ENCODE measurements around the gene ABTB1. TPM values are rescaled to one million over a fixed set of nuclear protein-coding genes. Genes with fewer than 3 reads are reported as not detected.

Gene ABTB1
- total RNA-seq, 1 experiment from 2014 or later, result 21.0 TPM

DNA sequence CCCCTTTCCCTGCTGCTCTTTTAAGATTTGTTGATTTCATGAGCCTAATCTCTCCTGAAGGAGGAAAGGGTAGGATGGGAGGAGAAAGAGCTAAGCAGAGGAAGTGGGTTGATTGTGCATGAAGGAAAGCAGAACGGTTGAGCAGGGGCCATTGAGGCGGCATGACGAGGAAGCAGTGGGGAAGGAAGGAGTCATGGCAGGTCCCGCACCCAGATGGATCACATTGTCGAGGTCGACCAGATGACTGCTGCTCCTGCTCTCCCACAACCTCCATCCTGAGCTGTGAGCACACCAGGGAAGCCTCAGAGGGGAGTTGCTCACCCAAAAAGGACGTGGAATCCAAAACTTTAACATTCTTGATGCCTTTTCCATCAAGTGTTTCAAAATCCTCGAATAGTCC is 42.8 kb downstream of the ABTB1 start:
- DNase-seq, result no peak
- Histone ChIP-seq H3K36me3 (peaks cover 17% of the 10 kb centered on the region; the same call in 1 of the 2 replicates), H3K4me3 (no peak overlapping the region), H3K27me3 (no peaks in the 10 kb centered on the region), H3K9me3 (no peaks in the 10 kb centered on the region)

DNA sequence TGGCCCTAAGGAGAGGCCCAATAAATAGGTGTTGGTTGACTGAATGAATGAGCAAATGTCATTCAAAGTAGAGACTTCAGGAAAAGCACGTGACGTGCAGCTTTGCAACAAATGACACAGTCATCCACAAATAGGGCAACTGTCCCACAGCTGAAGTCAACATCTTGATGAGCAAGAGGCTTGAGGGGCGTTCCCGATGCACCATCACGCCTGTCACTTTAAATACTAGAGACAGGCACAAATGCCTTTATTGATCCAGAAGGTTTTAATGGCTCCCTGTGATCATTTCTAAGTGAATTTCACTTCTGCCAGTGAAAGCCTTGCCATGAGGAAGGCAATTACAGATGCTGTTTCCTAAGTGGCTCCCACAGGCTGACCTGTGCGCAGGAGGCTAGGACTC is 43.6 kb downstream of the ABTB1 start:
- H3K4me3 ChIP-seq, result no peak overlapping the region
- no peaks in the 10 kb centered on the region for H3K9me3 ChIP-seq
- peaks cover 17% of the 10 kb centered on the region; the same call in 1 of the 2 replicates for H3K36me3 ChIP-seq
- no peak for DNase-seq
- H3K27me3 ChIP-seq, result no peaks in the 10 kb centered on the region

GRCh38 chr3:127717357-127718244 is 44.8 kb downstream of the ABTB1 start:
- no peak for DNase-seq
- Histone ChIP-seq H3K9me3 (no peaks in the 10 kb centered on the region), H3K36me3 (peaks cover 18% of the 10 kb centered on the region), H3K4me3 (no peak overlapping the region), H3K27me3 (no peaks in the 10 kb centered on the region)

DNA sequence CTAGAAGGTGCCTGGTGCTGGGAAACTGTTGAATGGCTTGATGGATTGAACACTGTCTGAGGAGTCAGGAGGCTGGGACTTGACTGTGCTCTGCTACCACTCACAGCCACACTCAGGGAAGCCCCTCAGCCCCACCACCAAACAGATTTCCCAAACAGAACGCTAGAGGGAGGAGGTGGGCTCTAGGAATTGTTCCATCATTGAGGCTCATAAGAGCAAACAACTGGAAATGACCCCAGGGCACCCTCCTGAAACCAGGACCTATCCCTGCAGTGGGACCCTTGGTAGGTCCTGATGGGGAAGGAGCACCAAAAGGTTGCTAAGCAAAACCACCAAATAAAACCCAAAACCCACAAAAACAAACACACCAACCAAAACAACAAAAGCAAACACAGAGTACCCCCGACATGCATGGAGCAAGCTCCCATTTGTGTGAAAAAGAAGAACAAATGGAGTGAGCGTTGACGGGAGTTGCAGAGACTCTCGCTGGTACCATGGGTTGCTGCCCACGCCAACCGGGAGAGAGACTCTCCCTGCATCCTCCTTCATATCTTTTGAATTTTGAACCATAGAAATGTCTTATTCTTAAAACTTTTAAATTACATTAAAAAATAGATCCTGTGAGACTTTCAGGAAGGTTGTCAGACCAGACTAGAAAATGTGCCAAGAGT is 45.6 kb downstream of the ABTB1 start:
- no peak for DNase-seq
- Histone ChIP-seq H3K27me3 (no peaks in the 10 kb centered on the region), H3K9me3 (no peaks in the 10 kb centered on the region), H3K36me3 (peaks cover 18% of the 10 kb centered on the region), H3K4me3 (no peak overlapping the region)

- H3K4me3 ChIP-seq, result no peak overlapping the region
- H3K36me3 ChIP-seq, result peaks cover 19% of the 10 kb centered on the region
- H3K27me3 ChIP-seq, result no peaks in the 10 kb centered on the region
- H3K9me3 ChIP-seq, result no peaks in the 10 kb centered on the region
- no peak for DNase-seq
Measured at GRCh38 chr3:127718916-127719290, 46.2 kb downstream of the ABTB1 start.

GRCh38 chr3:127719369-127719768 is 46.6 kb downstream of the ABTB1 start:
- DNase-seq, result no peak
- Histone ChIP-seq H3K9me3 (no peaks in the 10 kb centered on the region), H3K27me3 (no peaks in the 10 kb centered on the region), H3K4me3 (no peak overlapping the region), H3K36me3 (peaks cover 19% of the 10 kb centered on the region)

GRCh38 chr3:127720161-127720823 is 47.5 kb downstream of the ABTB1 start:
- no peaks in the 10 kb centered on the region for H3K9me3 ChIP-seq
- no peak overlapping the region for H3K4me3 ChIP-seq
- no peaks in the 10 kb centered on the region for H3K27me3 ChIP-seq
- no peak for DNase-seq
- peaks cover 19% of the 10 kb centered on the region for H3K36me3 ChIP-seq

DNA sequence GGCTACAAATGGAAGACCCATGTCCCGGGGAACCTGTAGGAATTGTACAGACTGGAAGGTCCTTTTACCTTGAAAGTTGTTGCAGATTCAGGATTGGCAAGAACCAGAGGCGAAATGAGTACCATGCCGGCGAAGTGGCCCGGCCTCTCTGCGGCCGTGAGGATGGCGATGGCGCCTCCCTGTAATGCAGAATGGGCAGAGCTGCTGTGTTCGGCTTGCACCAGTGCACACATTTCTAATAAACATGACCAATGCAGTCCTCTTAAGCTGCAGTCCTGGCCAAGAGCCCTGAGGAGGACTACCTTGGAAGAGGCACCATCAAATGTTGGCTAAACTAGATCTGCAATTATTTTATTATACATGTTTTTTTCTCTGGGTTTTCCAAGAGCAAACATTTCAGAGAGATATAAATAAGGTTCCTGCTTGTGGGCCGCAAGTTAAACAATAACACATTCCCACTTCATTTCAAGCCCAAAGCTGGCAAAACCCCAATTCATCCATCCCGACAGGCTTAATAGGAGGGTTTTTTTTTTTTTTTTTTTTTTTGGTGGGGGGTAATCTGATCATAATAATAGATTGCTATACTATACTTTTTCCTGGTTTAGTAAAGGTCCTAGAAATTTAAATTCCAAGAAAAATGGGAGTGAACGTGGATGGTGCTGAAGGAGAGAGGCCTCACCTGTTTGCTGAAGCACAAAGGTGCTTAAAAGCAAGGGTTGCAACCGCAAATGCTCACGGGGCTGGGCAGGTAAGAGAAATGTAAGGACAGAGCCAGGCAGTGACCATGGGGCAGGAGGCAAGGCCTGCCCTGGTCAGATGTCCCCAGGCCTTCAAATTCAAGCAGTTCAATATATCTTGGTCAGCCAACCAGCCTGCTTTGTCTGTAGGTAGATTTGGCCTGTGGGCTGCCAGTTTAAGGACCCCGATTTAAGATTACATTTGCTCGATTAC is 48.5 kb downstream of the ABTB1 start:
- H3K4me3 ChIP-seq, result no peak overlapping the region
- no peaks in the 10 kb centered on the region for H3K9me3 ChIP-seq
- H3K36me3 ChIP-seq, result peaks cover 19% of the 10 kb centered on the region
- no peaks in the 10 kb centered on the region for H3K27me3 ChIP-seq
- no peak for DNase-seq

DNA sequence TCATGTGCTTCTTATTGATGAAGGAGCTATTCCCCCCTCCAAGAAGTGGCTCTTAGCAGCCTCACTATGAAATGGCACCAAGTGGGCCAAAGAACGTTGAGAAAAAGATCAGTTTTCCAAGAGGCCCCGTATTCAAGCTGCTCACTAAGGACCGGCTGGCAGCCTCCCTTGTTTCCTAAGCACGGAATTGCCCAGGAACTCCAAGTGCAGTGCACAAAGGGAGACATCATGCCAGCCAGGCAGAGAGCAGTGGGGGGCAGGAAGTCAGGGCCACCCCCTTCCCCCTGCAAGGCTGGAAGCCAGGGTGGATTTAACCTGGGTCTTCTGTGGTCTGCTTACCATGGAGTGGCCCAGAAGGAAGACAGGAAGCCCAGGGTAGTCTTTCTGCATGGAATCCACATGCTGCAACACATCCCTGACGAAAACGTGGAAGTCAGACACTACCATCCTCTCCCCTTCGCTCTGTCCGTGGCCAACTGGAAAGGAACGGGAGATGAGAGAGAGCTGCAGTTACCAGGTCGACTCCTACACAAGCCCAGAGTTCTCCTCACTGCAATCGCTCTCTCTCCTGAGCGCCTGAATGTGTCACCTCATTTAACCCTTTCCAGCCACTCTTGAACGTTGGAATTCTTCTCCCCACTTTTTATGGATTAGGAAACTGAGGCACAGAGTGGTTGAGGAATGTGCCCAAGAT is 49.5 kb downstream of the ABTB1 start:
- no peaks in the 10 kb centered on the region for H3K9me3 ChIP-seq
- H3K36me3 ChIP-seq, result peaks cover 19% of the 10 kb centered on the region
- DNase-seq, result no peak
- H3K4me3 ChIP-seq, result no peak overlapping the region
- no peaks in the 10 kb centered on the region for H3K27me3 ChIP-seq

- Histone ChIP-seq H3K4me3 (no peak overlapping the region), H3K27me3 (no peaks in the 10 kb centered on the region), H3K36me3 (peaks cover 19% of the 10 kb centered on the region), H3K9me3 (no peaks in the 10 kb centered on the region)
- no peak for DNase-seq
Measured at GRCh38 chr3:127723011-127723567, 50.3 kb downstream of the ABTB1 start.

- Histone ChIP-seq H3K4me3 (no peak overlapping the region), H3K27me3 (no peaks in the 10 kb centered on the region), H3K36me3 (peaks cover 7% of the 10 kb centered on the region), H3K9me3 (no peaks in the 10 kb centered on the region)
- no peak for DNase-seq
Measured at GRCh38 chr3:127726894-127727293, 54.1 kb downstream of the ABTB1 start.

DNA sequence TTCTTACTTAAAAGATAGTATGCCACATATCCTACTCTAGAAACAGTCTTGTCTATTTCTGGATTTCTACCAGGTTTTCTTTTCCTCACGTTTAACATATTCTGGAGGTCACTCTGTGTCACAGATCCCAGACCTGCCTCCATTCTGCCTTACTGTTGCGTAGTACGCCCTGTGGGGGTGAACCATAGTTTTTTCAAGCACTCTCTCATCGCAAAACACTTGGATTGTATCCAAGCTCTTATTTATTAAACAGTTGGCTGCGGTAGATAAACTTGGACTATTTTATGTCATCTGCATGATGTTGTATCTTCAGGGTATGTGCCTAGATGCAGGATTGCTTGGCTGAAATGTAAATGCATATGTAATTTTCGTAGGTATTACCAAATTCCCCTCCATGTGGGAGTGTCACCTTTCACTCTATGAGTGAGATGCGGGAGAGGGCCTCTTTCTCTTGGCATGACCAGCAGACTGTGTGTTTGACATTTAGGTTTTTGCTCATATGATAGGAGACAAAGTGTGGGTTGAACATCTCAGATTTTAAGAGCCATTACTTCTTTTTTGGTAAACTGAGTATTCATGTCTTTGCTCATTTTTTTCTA is 55.8 kb downstream of the ABTB1 start:
- Histone ChIP-seq H3K27me3 (no peaks in the 10 kb centered on the region), H3K36me3 (peaks cover 4% of the 10 kb centered on the region), H3K4me3 (no peak overlapping the region), H3K9me3 (no peaks in the 10 kb centered on the region)
- DNase-seq, result no peak

DNA sequence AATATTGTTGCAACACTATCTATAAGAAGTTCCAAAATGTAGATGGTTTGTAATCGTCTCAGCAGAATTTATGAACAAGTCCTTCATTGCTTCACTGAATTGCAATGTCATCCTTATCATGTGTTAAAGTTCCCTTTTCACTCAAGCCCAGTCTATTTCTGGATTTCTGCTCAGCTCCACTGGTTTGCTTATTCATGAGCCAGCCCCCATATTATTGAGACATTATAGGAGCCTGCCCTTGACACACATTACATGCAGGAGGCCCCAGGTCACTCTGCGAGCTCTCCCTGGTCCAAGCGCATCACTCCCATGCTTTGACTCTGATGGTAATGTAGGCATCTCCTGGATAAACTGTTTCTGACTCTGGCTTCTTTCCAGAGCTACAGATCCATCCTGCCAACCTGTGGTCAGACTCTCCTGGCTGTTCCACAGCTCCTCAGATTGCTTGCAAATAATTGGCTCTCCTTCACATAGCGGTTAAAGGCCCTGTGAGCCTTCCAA is 56.9 kb downstream of the ABTB1 start:
- DNase-seq, result no peak

DNA sequence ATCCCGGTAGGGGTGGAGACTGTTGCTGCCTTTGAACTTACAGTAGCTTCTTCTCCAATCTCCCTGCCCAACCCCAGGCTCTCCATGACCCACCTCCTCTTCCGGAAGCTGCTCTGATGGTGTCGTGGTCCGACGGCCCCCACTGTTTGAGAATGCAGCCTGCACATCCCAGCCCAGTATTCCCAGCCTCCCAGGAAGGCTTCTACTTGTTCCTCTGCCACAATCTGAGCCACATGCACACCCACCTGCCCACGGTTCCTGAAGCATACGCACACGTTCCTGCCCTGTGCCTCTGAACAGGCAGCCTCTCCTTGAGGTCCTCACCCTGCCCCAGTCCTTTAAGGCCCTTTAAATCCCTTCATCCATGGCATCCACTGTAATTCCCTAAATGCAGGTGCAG is 57.4 kb downstream of the ABTB1 start:
- H3K9me3 ChIP-seq, result no peaks in the 10 kb centered on the region
- no peak for DNase-seq
- no peak overlapping the region for H3K4me3 ChIP-seq
- peaks cover 3% of the 10 kb centered on the region; the same call in 1 of the 2 replicates for H3K36me3 ChIP-seq
- no peaks in the 10 kb centered on the region for H3K27me3 ChIP-seq

More for the DNA sequence above, 56.9 kb downstream of the ABTB1 start:
- H3K9me3 ChIP-seq, result no peaks in the 10 kb centered on the region
- H3K27me3 ChIP-seq, result no peaks in the 10 kb centered on the region
- H3K36me3 ChIP-seq, result peaks cover 3% of the 10 kb centered on the region
- no peak overlapping the region for H3K4me3 ChIP-seq

Data from MG63 (cell line).